OCI-LY7 (cell line): ENCODE data around the gene HENMT1. TPM values are rescaled to one million over a fixed set of nuclear protein-coding genes. Genes with fewer than 3 reads are reported as not detected.
A peak's percentile ranks its signal among the peaks of the same experiment; 100 is the strongest.

Experiments used
- BruUV-seq: library from RNA; stranded (reverse); fragments of 400-500 nt; replicated peaks from 2 replicates; lab custom pipeline; 2021; lab: Mats Ljungman, UMichigan
- CTCF ChIA-PET: fragments of 300-600 bp; sonication (Branson Sonifier 250); formaldehyde crosslinking; loops from one replicate; lab custom pipeline; 2022; ENCODE audit warnings: antibody characterized with exemption; ENCODE audit not compliant: unreplicated experiment; lab: Charles Lee
- POLR2A ChIA-PET: fragments of 300-600 bp; sonication (Branson Sonifier 250); formaldehyde crosslinking; loops from one replicate; lab custom pipeline; 2022; ENCODE audit warnings: antibody characterized with exemption; lab: Charles Lee
- DNase-seq: peaks from one replicate; pipeline ENCODE4 v3.0.0-alpha.2; 2015; ENCODE audit warnings: low spot score
- H2AFZ ChIP-seq: fragments of 200-600 bp; sonication (generic), shearing (Covaris generic); 2 replicates; pipeline ENCODE4 v1.6.1; 2014; ENCODE audit warnings: mild to moderate bottlenecking, antibody characterized with exemption, low read length, moderate library complexity
- H3K27ac ChIP-seq: fragments of 200-600 bp; sonication (generic); 2 replicates; pipeline ENCODE4 v1.5.1; 2014; ENCODE audit warnings: mixed run types, low read depth, mild to moderate bottlenecking, moderate library complexity, low read length, inconsistent platforms; ENCODE audit not compliant: poor library complexity, severe bottlenecking
- H3K36me3 ChIP-seq: fragments of 200-600 bp; sonication (generic); 2 replicates; pipeline ENCODE4 v1.6.1; 2014; ENCODE audit warnings: mild to moderate bottlenecking, antibody characterized with exemption, low read length, moderate library complexity, mixed read lengths; ENCODE audit not compliant: insufficient read depth
- H3K4me1 ChIP-seq: fragments of 200-600 bp; sonication (generic); 2 replicates; pipeline ENCODE4 v1.5.1; 2014; ENCODE audit warnings: mild to moderate bottlenecking, low read length; ENCODE audit not compliant: insufficient read depth, poor library complexity, severe bottlenecking
- H3K4me2 ChIP-seq: fragments of 200-600 bp; sonication (generic); 2 replicates; pipeline ENCODE4 v1.6.1; 2014; ENCODE audit warnings: mild to moderate bottlenecking, low read length
- H3K4me3 ChIP-seq: fragments of 200-600 bp; sonication (generic); 2 replicates; pipeline ENCODE4 v1.5.1; 2014; ENCODE audit warnings: mild to moderate bottlenecking, low read depth, low read length; ENCODE audit not compliant: poor library complexity, severe bottlenecking
- H3K79me2 ChIP-seq: fragments of 200-600 bp; sonication (generic); 2 replicates; pipeline ENCODE4 v1.6.1; 2016; ENCODE audit warnings: low read depth, mild to moderate bottlenecking, low read length, moderate library complexity, mixed read lengths; ENCODE audit not compliant: insufficient read depth
- H3K9me2 ChIP-seq: fragments of 200-600 bp; sonication (generic); 2 replicates; pipeline ENCODE4 v1.6.1; 2016; ENCODE audit warnings: mild to moderate bottlenecking, low read length, mixed read lengths; ENCODE audit not compliant: insufficient read depth
- H3K9me3 ChIP-seq: fragments of 200-600 bp; sonication (generic); 2 replicates; pipeline ENCODE4 v1.6.1; 2014; ENCODE audit warnings: mild to moderate bottlenecking, mixed run types, low read length, mixed read lengths
- H4K20me1 ChIP-seq: fragments of 200-600 bp; sonication (generic); 2 replicates; pipeline ENCODE4 v1.6.1; 2014; ENCODE audit warnings: mild to moderate bottlenecking, antibody characterized with exemption, low read length, moderate library complexity, mixed read lengths; ENCODE audit not compliant: insufficient read depth
- EZH2phosphoT487 ChIP-seq: fragments of 200-600 bp; sonication (generic); IDR thresholded peaks from 2 replicates; pipeline ENCODE4 v1.6.1; 2018; ENCODE audit warnings: low read depth, borderline replicate concordance, mild to moderate bottlenecking, mixed run types, antibody characterized with exemption, low read length, moderate library complexity, mixed read lengths
- intact Hi-C: fragments of 100-400 bp; cut with micrococcal nuclease; formaldehyde crosslinking; loops from one replicate; pipeline ENCODE4 v1.10.0; 2022; ENCODE audit not compliant: unreplicated experiment
- total RNA-seq, 2 experiments: library from RNA; depleted of rRNA in 1 of 2; stranded (reverse); fragments of >200 nt in 1 of 2; shearing (Covaris generic) in 1 of 2; gene quantifications; 2 replicates each; pipeline ENCODE4 v1.2.3, GENCODE V29; 2014 to 2022
- TF ChIP-seq, protein P1 (sequence below): fragments of 200-600 bp; sonication (generic); conservative IDR thresholded peaks from 2 replicates; pipeline ENCODE4 v1.5.1; 2014; ENCODE audit warnings: mild to moderate bottlenecking, antibody characterized with exemption, low read length, moderate library complexity, mixed read lengths

Gene HENMT1
- total RNA-seq, 2 experiments from 2014 or later = 0.84 TPM; not detected in 1

DNA sequence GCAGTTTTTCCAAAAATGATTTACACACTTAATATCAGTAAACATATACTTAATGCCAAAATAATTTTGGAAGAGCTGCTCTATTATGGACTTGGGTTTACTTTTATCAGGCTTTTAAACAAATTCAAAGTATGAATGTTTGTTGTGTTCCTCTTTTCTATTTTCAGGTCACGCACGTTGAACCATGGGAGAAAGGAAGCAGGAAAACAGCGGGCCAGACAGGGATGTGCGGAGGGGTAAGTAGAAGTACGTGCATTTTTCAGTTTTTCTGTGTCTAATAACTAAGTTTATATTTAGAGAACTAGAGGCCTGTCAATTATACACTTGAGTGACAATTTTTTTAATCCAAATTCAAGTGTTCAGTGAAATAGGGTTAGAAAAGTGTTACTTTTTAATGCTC is 34.6 kb upstream of the HENMT1 start:
- Histone ChIP-seq H4K20me1 (peaks cover 39% of the 10 kb centered on the region), H3K36me3 (peaks cover 81% of the 10 kb centered on the region), H3K79me2 (peaks cover 75% of the 10 kb centered on the region), H3K9me3 (no peaks in the 10 kb centered on the region), H3K4me2 (peak overlapping the region; percentile 79), H3K9me2 (no peaks in the 10 kb centered on the region), H3K27ac (no peak overlapping the region), H2AFZ (no peak overlapping the region), H3K4me3 (peak overlapping the region; percentile 97), H3K4me1 (peaks cover 26% of the 10 kb centered on the region)
- CTCF ChIA-PET = no interaction called here
- no TSS peak for BruUV-seq
- TF ChIP-seq, protein P1, sequence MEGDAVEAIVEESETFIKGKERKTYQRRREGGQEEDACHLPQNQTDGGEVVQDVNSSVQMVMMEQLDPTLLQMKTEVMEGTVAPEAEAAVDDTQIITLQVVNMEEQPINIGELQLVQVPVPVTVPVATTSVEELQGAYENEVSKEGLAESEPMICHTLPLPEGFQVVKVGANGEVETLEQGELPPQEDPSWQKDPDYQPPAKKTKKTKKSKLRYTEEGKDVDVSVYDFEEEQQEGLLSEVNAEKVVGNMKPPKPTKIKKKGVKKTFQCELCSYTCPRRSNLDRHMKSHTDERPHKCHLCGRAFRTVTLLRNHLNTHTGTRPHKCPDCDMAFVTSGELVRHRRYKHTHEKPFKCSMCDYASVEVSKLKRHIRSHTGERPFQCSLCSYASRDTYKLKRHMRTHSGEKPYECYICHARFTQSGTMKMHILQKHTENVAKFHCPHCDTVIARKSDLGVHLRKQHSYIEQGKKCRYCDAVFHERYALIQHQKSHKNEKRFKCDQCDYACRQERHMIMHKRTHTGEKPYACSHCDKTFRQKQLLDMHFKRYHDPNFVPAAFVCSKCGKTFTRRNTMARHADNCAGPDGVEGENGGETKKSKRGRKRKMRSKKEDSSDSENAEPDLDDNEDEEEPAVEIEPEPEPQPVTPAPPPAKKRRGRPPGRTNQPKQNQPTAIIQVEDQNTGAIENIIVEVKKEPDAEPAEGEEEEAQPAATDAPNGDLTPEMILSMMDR = no peak
- TF ChIP-seq EZH2phosphoT487 = no peak
- no peak for DNase-seq
- POLR2A ChIA-PET = interaction anchor here (0.6 kb wide), 1 partner anchor 11 kb away, joined by 3 read pairs; no protein-coding TSS in a partner anchor
- intact Hi-C loops = loop anchor here (10.0 kb wide), 1 partner anchor 409 kb away; no protein-coding TSS in a partner anchor

DNA sequence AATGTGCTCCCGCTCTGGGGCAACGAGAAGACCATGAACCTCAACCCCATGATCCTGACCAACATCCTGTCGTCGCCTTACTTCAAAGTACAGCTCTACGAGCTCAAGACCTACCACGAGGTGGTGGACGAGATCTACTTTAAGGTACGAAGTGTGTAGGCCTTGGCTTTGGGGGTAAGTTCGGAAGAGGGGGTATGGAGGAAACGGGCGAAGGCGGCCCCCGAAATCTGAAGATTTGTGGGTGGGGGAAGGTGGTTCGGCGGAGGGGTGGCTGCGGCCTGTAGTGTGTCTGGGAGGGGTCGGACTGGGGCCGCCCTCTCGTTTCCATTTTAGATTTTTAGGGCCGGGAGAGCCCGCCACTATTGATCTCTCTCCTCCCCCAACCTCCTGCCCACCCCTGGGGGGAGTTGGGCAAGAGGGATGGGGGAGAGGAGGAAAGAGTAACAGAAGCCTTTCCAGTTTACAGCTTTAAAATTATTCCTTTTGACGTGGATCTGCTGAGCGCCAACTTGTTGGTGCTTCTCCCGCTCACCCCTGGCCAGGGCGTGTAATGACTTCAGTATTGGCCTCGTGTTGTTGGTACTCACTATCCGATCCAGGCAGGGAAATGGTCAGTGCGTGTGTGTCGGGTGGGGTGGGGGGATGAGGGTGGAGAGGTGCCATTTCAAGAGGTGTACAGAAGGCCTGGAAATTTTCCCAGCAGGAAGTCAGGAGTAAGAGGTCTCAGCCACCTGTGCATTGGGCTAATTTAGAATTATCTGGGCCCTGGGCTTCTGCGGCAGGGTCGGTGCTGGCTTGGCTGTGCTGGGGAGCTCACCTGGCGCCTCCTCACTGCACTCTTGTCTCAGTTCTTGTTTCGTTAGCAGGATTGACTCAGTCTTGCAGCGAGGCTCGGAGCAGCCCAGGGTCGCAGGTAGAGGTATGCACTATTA is 32.1 kb upstream of the HENMT1 start:
- peaks cover 31% of the 10 kb centered on the region for H4K20me1 ChIP-seq
- CTCF ChIA-PET = interaction anchor here (0.8 to 2.2 kb wide), 3 partner anchors 133 to 407 kb away, joined by 3 to 7 read pairs (median 5); partner anchors contain the start of gene EEIG2
- peaks cover 71% of the 10 kb centered on the region for H3K79me2 ChIP-seq
- peaks cover 55% of the 10 kb centered on the region for H3K36me3 ChIP-seq
- TF ChIP-seq, protein P1 = peak; percentile 59
- no peak for TF ChIP-seq EZH2phosphoT487
- POLR2A ChIA-PET = interaction anchor here (0.6 to 2.8 kb wide), 7 partner anchors 11 to 141 kb away, joined by 3 to 14 read pairs (median 4); partner anchors contain the start of gene EEIG2
- peak; percentile 87 for DNase-seq
- intact Hi-C loops = loop anchor here (1.0 to 10.0 kb wide), 6 partner anchors 53 to 412 kb away; partner anchors contain the start of genes GPSM2 and STXBP3
- peak overlapping the region; percentile 79 for H3K4me2 ChIP-seq
- BruUV-seq = no TSS peak
- peak overlapping the region; percentile 83 for H3K27ac ChIP-seq
- peak overlapping the region; percentile 97 for H3K4me3 ChIP-seq
- H3K9me3 ChIP-seq = no peaks in the 10 kb centered on the region
- H3K4me1 ChIP-seq = peaks cover 28% of the 10 kb centered on the region
- no peaks in the 10 kb centered on the region for H3K9me2 ChIP-seq
- peak overlapping the region; percentile 12; the same call in 1 of the 2 replicates for H2AFZ ChIP-seq
